GM12878 (cell line): Measurements from ENCODE around the gene GSE1. TPM values are rescaled to one million over a fixed set of nuclear protein-coding genes. Genes with fewer than 3 reads are reported as not detected.

ENCODE experiments used
- ATAC-seq: fragments of 200-7000 bp; cut with Tn5 transposase; 3 replicates; pipeline ENCODE4 v1.9.1; 2020; ENCODE audit warnings: mild to moderate bottlenecking, moderate library complexity
- BruUV-seq: library from RNA; stranded (reverse); fragments of 400-500 nt; replicated peaks from 2 replicates; lab custom pipeline; 2021; lab: Mats Ljungman, UMichigan
- CTCF ChIA-PET: fragments of 300-600 bp; sonication (Branson Sonifier 250); formaldehyde crosslinking; extraction: SDS; loops from one replicate; lab custom pipeline; 2021; ENCODE audit warnings: inconsistent platforms; lab: Yijun Ruan, JAX
- POLR2A ChIA-PET: fragments of 350-600 bp; formaldehyde crosslinking; extraction: SDS; loops from one replicate; lab custom pipeline; 2021; ENCODE audit warnings: inconsistent platforms; lab: Charles Lee
- RAD21 ChIA-PET: fragments of 300-600 bp; sonication (Branson Sonifier 250); formaldehyde crosslinking; loops from one replicate; lab custom pipeline; 2023; ENCODE audit warnings: antibody characterized with exemption; ENCODE audit not compliant: unreplicated experiment; lab: Charles Lee
- SMC1A ChIA-PET: fragments of 300-600 bp; sonication (Branson Sonifier 250); formaldehyde crosslinking; loops from one replicate; lab custom pipeline; 2023; ENCODE audit not compliant: unreplicated experiment, uncharacterized antibody; lab: Charles Lee
- DNase-seq: peaks from one replicate; pipeline ENCODE4 v3.0.0-alpha.2; 2011; ENCODE audit warnings: low read depth, low spot score
- FAIRE-seq: peaks from 3 replicates; lab custom pipeline; 2011; peaks lifted over from hg19 to GRCh38; lab: Jason Lieb, UNC
- H2AFZ ChIP-seq: 2 replicates; pipeline ENCODE4 v1.6.0; 2011; ENCODE audit warnings: low read depth, low read length, control low read depth; ENCODE audit not compliant: control insufficient read depth
- H3K27ac ChIP-seq: 2 replicates; pipeline ENCODE4 v1.5.1; 2011; ENCODE audit warnings: control low read depth; ENCODE audit not compliant: control insufficient read depth, insufficient read depth
- H3K27me3 ChIP-seq, 2 experiments: replicated peaks in 1 of 2; 2 replicates each; pipeline versions ENCODE4 v1.6.0 to v1.6.1; 2011; ENCODE audit warnings: low read length in 1 of 2; ENCODE audit not compliant: control insufficient read depth in 2 of 2, insufficient read depth in 2 of 2
- H3K36me3 ChIP-seq, 2 experiments: 2 replicates each; pipeline ENCODE4 v1.5.1; 2011; ENCODE audit warnings: low read length in 1 of 2; ENCODE audit not compliant: control insufficient read depth in 2 of 2, insufficient read depth in 2 of 2
- H3K4me1 ChIP-seq: 2 replicates; pipeline ENCODE4 v1.6.1; 2011; ENCODE audit warnings: mild to moderate bottlenecking, low read length, moderate library complexity, mixed read lengths; ENCODE audit not compliant: control insufficient read depth, insufficient read depth
- H3K4me2 ChIP-seq: 2 replicates; pipeline ENCODE4 v1.6.0; 2011; ENCODE audit warnings: control low read depth; ENCODE audit not compliant: control insufficient read depth, insufficient read depth
- H3K4me3 ChIP-seq: fragments of 200-600 bp; sonication (generic); 2 replicates; pipeline ENCODE4 v1.5.1; 2016
- H3K79me2 ChIP-seq: 2 replicates; pipeline ENCODE4 v1.6.0; 2011; ENCODE audit warnings: low read length; ENCODE audit not compliant: control insufficient read depth, insufficient read depth
- H3K9ac ChIP-seq: 2 replicates; pipeline ENCODE4 v1.8.0; 2011; ENCODE audit warnings: low read length, control low read depth, mixed read lengths; ENCODE audit not compliant: control insufficient read depth, insufficient read depth
- H3K9me3 ChIP-seq: replicated peaks from 3 replicates; pipeline ENCODE4 v1.5.1; 2011; ENCODE audit warnings: mild to moderate bottlenecking, low read length; ENCODE audit not compliant: control insufficient read depth, insufficient read depth
- H4K20me1 ChIP-seq: 2 replicates; pipeline ENCODE4 v1.6.0; 2011; ENCODE audit not compliant: control insufficient read depth, insufficient read depth
- BHLHE40 ChIP-seq, 2 experiments: fragments of 450-650 bp in 1 of 2; IDR thresholded peaks; 2 replicates each; pipeline ENCODE4 v1.6.1; 2011 to 2017; ENCODE audit warnings: low read depth in 2 of 2, borderline replicate concordance in 1 of 2, improper control_type of control experiment in 1 of 2, low read length in 1 of 2, mild to moderate bottlenecking in 1 of 2
- E4F1 ChIP-seq: fragments of 450-650 bp; IDR thresholded peaks from 2 replicates; pipeline ENCODE4 v1.6.1; 2018; ENCODE audit warnings: borderline replicate concordance, mild to moderate bottlenecking; ENCODE audit not compliant: partially characterized antibody
- EED ChIP-seq: sonication (generic); IDR thresholded peaks from 2 replicates; pipeline ENCODE4 v1.6.1; 2016; ENCODE audit warnings: antibody characterized with exemption, low read depth
- IKZF1 ChIP-seq: fragments of 450-650 bp; conservative IDR thresholded peaks from 2 replicates; pipeline ENCODE4 v1.6.1; 2017; ENCODE audit warnings: antibody characterized with exemption, mild to moderate bottlenecking
- JUNB ChIP-seq: IDR thresholded peaks from 2 replicates; pipeline ENCODE4 v1.6.1; 2016; ENCODE audit warnings: antibody characterized with exemption, mild to moderate bottlenecking
- NR2F1 ChIP-seq: fragments of 450-650 bp; conservative IDR thresholded peaks from 2 replicates; pipeline ENCODE4 v1.6.1; 2017; ENCODE audit warnings: mild to moderate bottlenecking
- RELB ChIP-seq: fragments of 450-650 bp; IDR thresholded peaks from 2 replicates; pipeline ENCODE4 v1.6.1; 2017; ENCODE audit warnings: low read depth, mild to moderate bottlenecking, moderate library complexity
- RUNX3 ChIP-seq: IDR thresholded peaks from 2 replicates; pipeline ENCODE4 v1.6.1; 2012; ENCODE audit warnings: low read length, inconsistent platforms
- TCF12 ChIP-seq: IDR thresholded peaks from 2 replicates; pipeline ENCODE4 v1.6.1; 2011; ENCODE audit warnings: low read depth, mild to moderate bottlenecking, low read length
- TCF3 ChIP-seq: IDR thresholded peaks from 2 replicates; pipeline ENCODE4 v1.6.1; 2012; ENCODE audit warnings: low read depth, mild to moderate bottlenecking, low read length, borderline replicate concordance; ENCODE audit not compliant: insufficient read depth
- WGBS: methylation state at CpG from one replicate; pipeline ENCODE4 v1.1.6; 2016; ENCODE audit warnings: low lambda C conversion rate; ENCODE audit not compliant: insufficient replicate concordance, insufficient coverage; ENCODE audit errors: missing lambda C conversion rate; 5-methylcytosine and 5-hydroxymethylcytosine counted together
- in situ Hi-C: fragments of 300-500 bp; cut with MboI; formaldehyde crosslinking; loops from 9 replicates; pipeline ENCODE4 v1.14.3; 2018; ENCODE audit warnings: mixed read lengths
- intact Hi-C: fragments of 100-400 bp; cut with micrococcal nuclease; formaldehyde crosslinking; loops from one replicate; pipeline ENCODE4 v1.14.2; 2022; ENCODE audit not compliant: unreplicated experiment
- polyA plus RNA-seq, 11 experiments: library from polyadenylated mRNA; depleted of rRNA in 4 of 11; unstranded in 6 of 11; stranded (reverse) in 5 of 11; fragments of >200 nt; fragmentation: Nextera tagmentation in 4 of 11; fragmentation: Illumina TruSeq in 1 of 11; extraction: Ambion mirVana in 4 of 11; extraction: Trizol in 1 of 11; gene quantifications; 1 replicate in 1 of 11; 2 replicates in 10 of 11; pipeline versions ENCODE4 v1.2.1 to v1.2.3, GENCODE V29; 2011 to 2016; ENCODE audit warnings: inconsistent platforms in 2 of 11, missing spikeins in 2 of 11, low read depth in 1 of 11
- total RNA-seq, 4 experiments: library from RNA; depleted of rRNA in 3 of 4; stranded (reverse); fragments of >200 nt in 3 of 4; fragmentation: Illumina TruSeq in 1 of 4; extraction: Trizol in 1 of 4; gene quantifications; 2 replicates each; pipeline versions ENCODE4 v1.2.1 to v1.2.3, GENCODE V29; 2013 to 2021

The GSE1 gene
- total and polyA plus RNA-seq, 10 of the 15 experiments (the other 5 are each of a cell fraction or from before 2014, with no cell fraction given): 4.6 to 58.7 (median 18.2) TPM

GRCh38 chr16:85602402-85603202 lies 10.5 kb upstream of the GSE1 start:
- Histone ChIP-seq H3K27me3 (no peaks in the 10 kb centered on the region), H3K79me2 (peaks cover 13% of the 10 kb centered on the region), H4K20me1 (peaks cover 8% of the 10 kb centered on the region), H3K27ac (no peak overlapping the region), H3K9me3 (no peaks in the 10 kb centered on the region), H3K4me2 (no peak overlapping the region; the same call in 1 of the 2 replicates), H3K9ac (no peak overlapping the region), H2AFZ (no peak overlapping the region), H3K4me1 (peaks cover 31% of the 10 kb centered on the region), H3K4me3 (no peak overlapping the region), H3K36me3 (peaks cover 0 to 2% of the 10 kb centered on the region in 2 experiments; a peak in 2 of 4 replicates)
- in situ Hi-C loops: loop anchor here (25.0 kb wide), 1 partner anchor 165 kb away; no protein-coding TSS in a partner anchor
- intact Hi-C loops: no loop called here
- BruUV-seq: no TSS peak
- RAD21 ChIA-PET: no interaction called here
- CTCF ChIA-PET: interaction anchor here (0.7 to 1.0 kb wide), 2 partner anchors 14 to 48 kb away, joined by 3 read pairs; no protein-coding TSS in a partner anchor
- FAIRE-seq (no peak), DNase-seq (no peak), ATAC-seq (no peak)
- SMC1A ChIA-PET: interaction anchor here (0.9 to 1.2 kb wide), 3 partner anchors 14 to 49 kb away, joined by 3 to 4 read pairs (median 4); no protein-coding TSS in a partner anchor
- POLR2A ChIA-PET: no interaction called here
- WGBS: 61% methylated on average over 24 of the region's 24 CpGs
- TF ChIP-seq TCF12: 0 out of 2 replicates have a peak, but pooled peaks have one; percentile 40
- no peak for TF ChIP-seq NR2F1
- TF ChIP-seq TCF3: peak; percentile 74; the same call in 1 of the 2 replicates

- BruUV-seq: no TSS peak
- POLR2A ChIA-PET: no interaction called here
- no peak for FAIRE-seq
- no peak overlapping the region; the same call in 1 of the 2 replicates for H3K4me2 ChIP-seq
- ATAC-seq: peak; percentile 33; the same call in 2 of the 3 replicates
- DNase-seq: no peak
- H3K27ac ChIP-seq: no peak overlapping the region; the same call in 1 of the 2 replicates
- H3K4me3 ChIP-seq: no peak overlapping the region
- WGBS: 66% methylated on average over 12 of the region's 12 CpGs
- H3K79me2 ChIP-seq: peaks cover 13% of the 10 kb centered on the region
- in situ Hi-C loops: loop anchor here (25.0 kb wide), 1 partner anchor 166 kb away; no protein-coding TSS in a partner anchor
- SMC1A ChIA-PET: interaction anchor here (0.9 to 1.1 kb wide), 2 partner anchors 13 to 50 kb away, joined by 3 to 4 read pairs; no protein-coding TSS in a partner anchor
- H3K36me3 ChIP-seq: peaks cover 0 to 2% of the 10 kb centered on the region in 2 experiments; a peak in 2 of 4 replicates
- H3K9me3 ChIP-seq: no peaks in the 10 kb centered on the region
- CTCF ChIA-PET: interaction anchor here (0.7 kb wide), 1 partner anchor 13 kb away, joined by 3 read pairs; no protein-coding TSS in a partner anchor
- H3K9ac ChIP-seq: no peak overlapping the region
- no peak overlapping the region for H2AFZ ChIP-seq
- peaks cover 12% of the 10 kb centered on the region for H4K20me1 ChIP-seq
- RAD21 ChIA-PET: no interaction called here
- H3K27me3 ChIP-seq: no peaks in the 10 kb centered on the region
- H3K4me1 ChIP-seq: peaks cover 31% of the 10 kb centered on the region
- intact Hi-C loops: no loop called here
- TF ChIP-seq IKZF1: peak; percentile 38
- 0 out of 2 replicates have a peak, but pooled peaks have one; percentile 16 for TF ChIP-seq RELB
- TF ChIP-seq BHLHE40 (IDR thresholded peaks at IDR 0.05; ENCODE audit: borderline replicate concordance in 1 of 2, low read depth in 2 of 2, low read length in 1 of 2): peak; percentile 16 to 62; a peak in 2 of 4 replicates
- TF ChIP-seq RUNX3: peak; percentile 29
- TF ChIP-seq EED: peak; percentile 64; the same call in 1 of the 2 replicates
- TF ChIP-seq JUNB: no peak
- peak; percentile 84 for TF ChIP-seq NR2F1
- no peak for TF ChIP-seq E4F1
Measured at GRCh38 chr16:85603203-85603755, 9.8 kb upstream of the GSE1 start.
